K562 (cell line): ENCODE data around the gene PUSL1. TPM values are rescaled to one million over a fixed set of nuclear protein-coding genes. Genes with fewer than 3 reads are reported as not detected.

Experiments used
- ARHGAP35 ChIP-seq: fragments of 450-650 bp; IDR thresholded peaks from 2 replicates; pipeline ENCODE4 v1.6.1; 2018; ENCODE audit not compliant: partially characterized antibody
- BHLHE40 ChIP-seq: IDR thresholded peaks from 2 replicates; pipeline ENCODE4 v1.6.1; 2011; ENCODE audit warnings: low read length, improper control_type of control experiment
- CCAR2 ChIP-seq: fragments of 200-400 bp; formaldehyde crosslinking; IDR thresholded peaks from 2 replicates; pipeline ENCODE4 v1.6.1; 2017; ENCODE audit warnings: mild to moderate bottlenecking, low read depth, low read length
- CXXC5 ChIP-seq: fragments of 250-450 bp; sonication (Bioruptor Pico); IDR thresholded peaks from 2 replicates; pipeline ENCODE4 v1.8.0; 2022; ENCODE audit warnings: inconsistent platforms, mild to moderate bottlenecking, moderate library complexity
- EWSR1 ChIP-seq: fragments of 450-650 bp; IDR thresholded peaks from 2 replicates; pipeline ENCODE4 v1.6.1; 2018; ENCODE audit warnings: borderline replicate concordance, mild to moderate bottlenecking, low read depth, moderate library complexity; ENCODE audit not compliant: partially characterized antibody
- FUS ChIP-seq: fragments of 200-400 bp; formaldehyde crosslinking; optimal IDR thresholded peaks from 2 replicates; pipeline ENCODE3; 2017; ENCODE audit warnings: low read depth, low read length
- GTF2F1 ChIP-seq: IDR thresholded peaks from 2 replicates; pipeline ENCODE4 v1.6.1; 2011; ENCODE audit warnings: low read depth, low read length, improper control_type of control experiment
- KAT7 ChIP-seq: sonication (generic); formaldehyde crosslinking; IDR thresholded peaks from 2 replicates; pipeline ENCODE4 v1.8.0; 2022; ENCODE audit warnings: missing genetic modification reagents, mild to moderate bottlenecking, borderline replicate concordance
- MEF2D ChIP-seq: conservative IDR thresholded peaks from 2 replicates; pipeline ENCODE4 v1.6.1; 2016; ENCODE audit warnings: low read depth, missing genetic modification characterization, missing compliant biosample characterization
- MTF1 ChIP-seq: fragments of 250-450 bp; sonication (Bioruptor Pico); IDR thresholded peaks from 2 replicates; pipeline ENCODE4 v1.9.0; 2021; ENCODE audit warnings: moderate library complexity, mild to moderate bottlenecking, inconsistent platforms, borderline replicate concordance
- NCOA2 ChIP-seq, 2 experiments: fragments of 450-650 bp; IDR thresholded peaks; 2 replicates each; pipeline ENCODE4 v1.6.1; 2018; ENCODE audit warnings: mild to moderate bottlenecking in 2 of 2, moderate library complexity in 1 of 2; ENCODE audit not compliant: partially characterized antibody in 2 of 2
- NCOR1 ChIP-seq: fragments of 450-650 bp; IDR thresholded peaks from 2 replicates; pipeline ENCODE4 v1.6.1; 2016; ENCODE audit warnings: mild to moderate bottlenecking, moderate library complexity
- NELFE ChIP-seq: IDR thresholded peaks from 2 replicates; pipeline ENCODE4 v1.6.1; 2011; ENCODE audit warnings: mild to moderate bottlenecking; ENCODE audit not compliant: insufficient read depth, insufficient read length
- NONO ChIP-seq, 2 experiments: fragments of 200-400 bp in 1 of 2; fragments of 450-650 bp in 1 of 2; formaldehyde crosslinking in 1 of 2; IDR thresholded peaks; 2 replicates each; pipeline ENCODE4 v1.6.1; 2017; ENCODE audit warnings: low read depth in 2 of 2, mild to moderate bottlenecking in 2 of 2, moderate library complexity in 2 of 2, low read length in 1 of 2
- POLR2AphosphoS2 ChIP-seq: IDR thresholded peaks from 2 replicates; pipeline ENCODE4 v1.6.1; 2012; ENCODE audit warnings: low read length, improper control_type of control experiment
- PTBP1 ChIP-seq: fragments of 200-400 bp; formaldehyde crosslinking; IDR thresholded peaks from 2 replicates; pipeline ENCODE4 v1.6.1; 2017; ENCODE audit warnings: low read depth, low read length
- RBFOX2 ChIP-seq: fragments of 200-400 bp; formaldehyde crosslinking; IDR thresholded peaks from 2 replicates; pipeline ENCODE4 v1.6.1; 2017; ENCODE audit warnings: low read depth, mild to moderate bottlenecking, low read length, moderate library complexity
- RUNX1 ChIP-seq: sonication (generic); IDR thresholded peaks from 2 replicates; pipeline ENCODE4 v1.6.1; 2016; ENCODE audit warnings: antibody characterized with exemption, low read depth
- ZBTB1 ChIP-seq: sonication (generic); formaldehyde crosslinking; IDR thresholded peaks from 2 replicates; pipeline ENCODE4 v1.8.1; 2023; ENCODE audit warnings: missing genetic modification reagents, low read depth, mild to moderate bottlenecking, borderline replicate concordance
- ZFX ChIP-seq: sonication (generic); formaldehyde crosslinking; IDR thresholded peaks from 2 replicates; pipeline ENCODE4 v1.8.0; 2022; ENCODE audit warnings: mild to moderate bottlenecking, missing genetic modification reagents, moderate library complexity
- ZKSCAN8 ChIP-seq: fragments of 200-800 bp; sonication (Bioruptor generic); IDR thresholded peaks from 2 replicates; pipeline ENCODE4 v1.6.1; 2016; ENCODE audit warnings: missing genetic modification characterization, missing compliant biosample characterization
- ZNF165 ChIP-seq: fragments of 250-450 bp; sonication (Bioruptor Pico); IDR thresholded peaks from 2 replicates; pipeline ENCODE4 v1.4.0; 2020; ENCODE audit warnings: borderline replicate concordance
- ZNF224 ChIP-seq: sonication (generic); formaldehyde crosslinking; IDR thresholded peaks from 2 replicates; pipeline ENCODE4 v1.8.0; 2022; ENCODE audit warnings: mild to moderate bottlenecking, missing genetic modification reagents
- ZNF445 ChIP-seq: fragments of 250-450 bp; sonication (Bioruptor Pico); IDR thresholded peaks from 2 replicates; pipeline ENCODE4 v1.4.0; 2020; ENCODE audit warnings: low read depth, mild to moderate bottlenecking, moderate library complexity
- ZNF830 ChIP-seq: fragments of 250-450 bp; sonication (Bioruptor Pico); IDR thresholded peaks from 2 replicates; pipeline ENCODE4 v1.5.0; 2021; ENCODE audit warnings: mild to moderate bottlenecking
- polyA plus RNA-seq, 8 experiments: library from polyadenylated mRNA; depleted of rRNA in 4 of 8; stranded (reverse) in 5 of 8; unstranded in 3 of 8; fragments of >200 nt; fragmentation: Nextera tagmentation in 2 of 8; fragmentation: Illumina TruSeq in 1 of 8; extraction: Ambion mirVana in 2 of 8; extraction: Trizol in 1 of 8; gene quantifications; 2 replicates each; pipeline versions ENCODE4 v1.2.1 to v1.2.3, GENCODE V29; 2011 to 2014; ENCODE audit warnings: inconsistent platforms in 1 of 8, missing spikeins in 1 of 8
- total RNA-seq, 7 experiments: library from RNA; depleted of rRNA in 6 of 7; stranded (reverse); fragments of >200 nt in 6 of 7; fragmentation: Illumina TruSeq in 2 of 7; extraction: Trizol in 2 of 7; gene quantifications; 2 replicates each; pipeline versions ENCODE4 v1.2.1 to v1.2.3, GENCODE V29; 2011 to 2021; ENCODE audit warnings: low replicate concordance in 1 of 7
- TF ChIP-seq, protein P1 (sequence below): sonication (generic); formaldehyde crosslinking; IDR thresholded peaks from 2 replicates; pipeline ENCODE4 v1.8.0; 2022; ENCODE audit warnings: missing genetic modification reagents, mild to moderate bottlenecking, borderline replicate concordance
- TF ChIP-seq, protein P2 (sequence below): fragments of 450-650 bp; formaldehyde crosslinking; IDR thresholded peaks from 2 replicates; pipeline ENCODE4 v1.4.0; 2020; ENCODE audit warnings: mild to moderate bottlenecking, mixed read lengths

Gene PUSL1
- total and polyA plus RNA-seq, 9 of the 15 experiments (the other 6 are each of a cell fraction or from before 2014, with no cell fraction given): 0.62 to 86.9 (median 13.6) TPM

DNA sequence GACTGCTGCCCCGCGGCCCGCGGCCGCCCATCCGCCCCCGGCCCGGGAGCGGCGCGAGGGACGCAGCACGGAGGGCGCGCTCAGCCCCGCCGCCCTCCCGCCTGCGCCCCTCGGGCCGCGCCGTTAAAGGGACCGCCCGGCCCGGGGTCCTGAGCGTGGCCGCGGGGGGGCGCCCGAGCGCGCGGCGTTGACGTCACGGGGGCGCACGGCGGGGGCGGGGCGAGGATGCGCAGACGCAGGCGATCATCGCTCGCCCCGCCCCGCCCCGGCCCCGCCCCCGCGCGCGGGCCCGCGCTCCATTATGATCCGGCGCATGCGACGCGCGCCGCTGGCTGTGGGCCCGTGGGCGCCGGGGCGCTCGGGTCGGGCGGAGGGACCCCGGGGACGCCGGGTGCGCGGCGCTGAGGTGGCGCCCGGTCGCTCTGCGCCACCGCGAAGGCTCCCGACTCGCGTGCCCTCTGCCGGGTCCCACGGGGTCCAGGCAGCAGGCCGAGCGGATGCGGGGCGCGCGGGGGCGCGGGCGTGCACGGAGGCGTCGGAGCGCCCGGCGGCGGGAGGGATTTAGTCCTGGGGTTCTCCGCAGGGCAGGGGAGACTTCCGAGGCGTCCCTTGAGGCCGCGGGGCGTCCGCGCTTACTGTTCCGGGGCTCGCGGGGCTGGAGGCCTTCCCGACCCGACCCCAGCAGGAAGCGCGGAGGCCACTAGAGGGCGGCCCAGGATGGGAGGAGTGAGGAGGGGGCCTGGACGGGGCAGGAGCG is 41.0 kb downstream of the PUSL1 start, which contains the start of gene DVL1 (continued):
- TF ChIP-seq CXXC5 (CRISPR knock-in tag) (peak; percentile 84), MTF1 (no peak), GTF2F1 (no peak), ZNF165 (no peak), ZFX (CRISPR knock-in tag) (peak; percentile 87), ZBTB1 (CRISPR knock-in tag) (no peak), POLR2AphosphoS2 (no peak), RBFOX2 (peak; percentile 72), ARHGAP35 (no peak), MEF2D (tag) (no peak), RUNX1 (no peak), FUS (no peak), NCOR1 (no peak), NCOA2 (IDR thresholded peaks at IDR 0.05; ENCODE audit: partially characterized antibody in 2 of 2) (no peak), ZNF445 (no peak), EWSR1 (no peak), CCAR2 (no peak), NELFE (no peak), ZKSCAN8 (CRISPR knock-in tag) (no peak), PTBP1 (no peak), BHLHE40 (no peak), ZNF830 (CRISPR knock-in tag) (no peak), NONO (IDR thresholded peaks at IDR 0.05; ENCODE audit: low read depth in 2 of 2, low read length in 1 of 2) (peak; percentile 78 to 88), KAT7 (CRISPR knock-in tag) (no peak), ZNF224 (CRISPR knock-in tag) (no peak)
- TF ChIP-seq, protein P1, sequence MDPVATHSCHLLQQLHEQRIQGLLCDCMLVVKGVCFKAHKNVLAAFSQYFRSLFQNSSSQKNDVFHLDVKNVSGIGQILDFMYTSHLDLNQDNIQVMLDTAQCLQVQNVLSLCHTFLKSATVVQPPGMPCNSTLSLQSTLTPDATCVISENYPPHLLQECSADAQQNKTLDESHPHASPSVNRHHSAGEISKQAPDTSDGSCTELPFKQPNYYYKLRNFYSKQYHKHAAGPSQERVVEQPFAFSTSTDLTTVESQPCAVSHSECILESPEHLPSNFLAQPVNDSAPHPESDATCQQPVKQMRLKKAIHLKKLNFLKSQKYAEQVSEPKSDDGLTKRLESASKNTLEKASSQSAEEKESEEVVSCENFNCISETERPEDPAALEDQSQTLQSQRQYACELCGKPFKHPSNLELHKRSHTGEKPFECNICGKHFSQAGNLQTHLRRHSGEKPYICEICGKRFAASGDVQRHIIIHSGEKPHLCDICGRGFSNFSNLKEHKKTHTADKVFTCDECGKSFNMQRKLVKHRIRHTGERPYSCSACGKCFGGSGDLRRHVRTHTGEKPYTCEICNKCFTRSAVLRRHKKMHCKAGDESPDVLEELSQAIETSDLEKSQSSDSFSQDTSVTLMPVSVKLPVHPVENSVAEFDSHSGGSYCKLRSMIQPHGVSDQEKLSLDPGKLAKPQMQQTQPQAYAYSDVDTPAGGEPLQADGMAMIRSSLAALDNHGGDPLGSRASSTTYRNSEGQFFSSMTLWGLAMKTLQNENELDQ: no peak
- TF ChIP-seq, protein P2, sequence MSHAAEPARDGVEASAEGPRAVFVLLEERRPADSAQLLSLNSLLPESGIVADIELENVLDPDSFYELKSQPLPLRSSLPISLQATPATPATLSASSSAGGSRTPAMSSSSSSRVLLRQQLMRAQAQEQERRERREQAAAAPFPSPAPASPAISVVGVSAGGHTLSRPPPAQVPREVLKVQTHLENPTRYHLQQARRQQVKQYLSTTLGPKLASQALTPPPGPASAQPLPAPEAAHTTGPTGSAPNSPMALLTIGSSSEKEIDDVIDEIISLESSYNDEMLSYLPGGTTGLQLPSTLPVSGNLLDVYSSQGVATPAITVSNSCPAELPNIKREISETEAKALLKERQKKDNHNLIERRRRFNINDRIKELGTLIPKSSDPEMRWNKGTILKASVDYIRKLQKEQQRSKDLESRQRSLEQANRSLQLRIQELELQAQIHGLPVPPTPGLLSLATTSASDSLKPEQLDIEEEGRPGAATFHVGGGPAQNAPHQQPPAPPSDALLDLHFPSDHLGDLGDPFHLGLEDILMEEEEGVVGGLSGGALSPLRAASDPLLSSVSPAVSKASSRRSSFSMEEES (CRISPR knock-in tag): no peak
